GM12891 (cell line): ENCODE results near the gene CDKN2D.

Experiments
- POLR2A ChIP-seq: IDR thresholded peaks from 2 replicates; pipeline ENCODE4 v1.6.1; 2011; ENCODE audit warnings: low read depth, low read length, control low read depth
- POLR2AphosphoS5 ChIP-seq: IDR thresholded peaks from 2 replicates; pipeline ENCODE4 v1.6.1; 2011; ENCODE audit warnings: low read depth, low read length, control low read depth
- POU2F2 ChIP-seq: IDR thresholded peaks from 2 replicates; pipeline ENCODE4 v1.6.1; 2011; ENCODE audit warnings: low read depth, mild to moderate bottlenecking, control low read depth, low read length, moderate library complexity

- TF ChIP-seq POLR2A (no peak), POU2F2 (no peak), POLR2AphosphoS5 (no peak; the same call in 1 of the 2 replicates)
These were observed 35.7 kb upstream of the CDKN2D start for GRCh38 chr19:10604460-10604980.
